GM19452 (cell line): ENCODE results near the gene CRB2.

Experiments used
- ATAC-seq: cut with Tn5 transposase; IDR thresholded peaks from one replicate; pipeline ENCODE4 v1.9.1; 2021; ENCODE audit not compliant: unreplicated experiment

CRB2 gene

GRCh38 chr9:123355761-123356431 lies at the start of gene CRB2:
TSS of gene CRB2 (plus strand) at chr9:123356197. CDS start at chr9:123356261, 64 bp downstream.
- no peak for ATAC-seq

GRCh38 chr9:123309611-123310010 lies 46.4 kb upstream of the CRB2 start:
- no peak for ATAC-seq

- ATAC-seq = no peak
These were observed 45.3 kb upstream of the CRB2 start for GRCh38 chr9:123310551-123311249.

GRCh38 chr9:123311250-123311752 lies 44.7 kb upstream of the CRB2 start:
- no peak for ATAC-seq

GRCh38 chr9:123312306-123312877 lies 43.6 kb upstream of the CRB2 start:
- no peak for ATAC-seq

- no peak for ATAC-seq
These were observed 41.4 kb upstream of the CRB2 start for GRCh38 chr9:123314617-123315016.

- ATAC-seq = no peak
These were observed 40.4 kb upstream of the CRB2 start for GRCh38 chr9:123315635-123316034.

- no peak for ATAC-seq
These were observed 39.8 kb upstream of the CRB2 start for GRCh38 chr9:123316053-123316718.

GRCh38 chr9:123318202-123318601 lies 37.8 kb upstream of the CRB2 start:
- ATAC-seq = peak; percentile 54

- no peak for ATAC-seq
These were observed 37.0 kb upstream of the CRB2 start for GRCh38 chr9:123318961-123319421.

GRCh38 chr9:123319541-123320339 lies 36.3 kb upstream of the CRB2 start:
- no peak for ATAC-seq

GRCh38 chr9:123320814-123321213 lies 35.2 kb upstream of the CRB2 start:
- no peak for ATAC-seq

GRCh38 chr9:123321616-123322272 lies 34.3 kb upstream of the CRB2 start:
- ATAC-seq = no peak

- peak; percentile 47 for ATAC-seq
These were observed 33.5 kb upstream of the CRB2 start for GRCh38 chr9:123322273-123323195.

GRCh38 chr9:123323196-123324013 lies 32.6 kb upstream of the CRB2 start:
- no peak for ATAC-seq

GRCh38 chr9:123324767-123325183 lies 31.2 kb upstream of the CRB2 start:
- ATAC-seq = no peak

GRCh38 chr9:123326187-123326586 lies 29.8 kb upstream of the CRB2 start:
- ATAC-seq = no peak

- no peak for ATAC-seq
These were observed 29.3 kb upstream of the CRB2 start for GRCh38 chr9:123326662-123327093.
